A549 (cell line): ENCODE measurements around the gene HUNK.

Experiments used
- CEBPB ChIP-seq, 2 experiments: fragments of >200 bp in 1 of 2; sonication (Bioruptor Twin) in 1 of 2; formaldehyde crosslinking in 1 of 2; IDR thresholded peaks; 2 replicates each; pipeline ENCODE4 v1.6.1; 2012 to 2016
- CTCF ChIP-seq: fragments of >200 bp; sonication (Bioruptor Twin); formaldehyde crosslinking; IDR thresholded peaks from 3 replicates; pipeline ENCODE4 v1.5.1; 2016
- EP300 ChIP-seq, 2 experiments: fragments of >200 bp; sonication (Bioruptor Twin); formaldehyde crosslinking; IDR thresholded peaks; 2 replicates in 1 of 2; 3 replicates in 1 of 2; pipeline ENCODE4 v1.6.1; 2016 to 2017
- MAX ChIP-seq: IDR thresholded peaks from 2 replicates; pipeline ENCODE4 v1.6.1; 2012
- POLR2A ChIP-seq: IDR thresholded peaks from 2 replicates; pipeline ENCODE4 v1.6.1; 2012; ENCODE audit warnings: mild to moderate bottlenecking, low read length
- RAD21 ChIP-seq, 2 experiments: fragments of >200 bp in 1 of 2; sonication (Bioruptor Twin) in 1 of 2; formaldehyde crosslinking in 1 of 2; IDR thresholded peaks in 1 of 2; conservative IDR thresholded peaks in 1 of 2; 2 replicates in 1 of 2; 3 replicates in 1 of 2; pipeline ENCODE4 v1.6.1; 2012 to 2018; ENCODE audit warnings: inconsistent platforms in 1 of 2
- RCOR1 ChIP-seq: fragments of 150-350 bp; IDR thresholded peaks from 2 replicates; pipeline ENCODE4 v1.6.1; 2014; ENCODE audit warnings: antibody characterized with exemption, low read length, low read depth
- REST ChIP-seq: fragments of 200-600 bp; sonication (generic); IDR thresholded peaks from 2 replicates; pipeline ENCODE4 v1.6.1; 2016; ENCODE audit warnings: antibody characterized with exemption, mild to moderate bottlenecking, moderate library complexity
- RFX5 ChIP-seq: fragments of 450-650 bp; IDR thresholded peaks from 2 replicates; pipeline ENCODE4 v1.7.1; 2014; ENCODE audit warnings: antibody characterized with exemption, mild to moderate bottlenecking, moderate library complexity
- USF2 ChIP-seq: fragments of 450-650 bp; IDR thresholded peaks from 2 replicates; pipeline ENCODE4 v1.6.1; 2014; ENCODE audit warnings: antibody characterized with exemption
- ZFP36 ChIP-seq: fragments of 450-650 bp; IDR thresholded peaks from 2 replicates; pipeline ENCODE4 v1.6.1; 2014; ENCODE audit warnings: borderline replicate concordance; ENCODE audit not compliant: partially characterized antibody

GRCh38 chr21:32004291-32004690 is 131.5 kb downstream of the HUNK start:
- no peak for TF ChIP-seq CTCF
- no peak for TF ChIP-seq EP300 (IDR thresholded peaks at IDR 0.05)
- no peak for TF ChIP-seq RCOR1
- TF ChIP-seq MAX = no peak
- no peak for TF ChIP-seq CEBPB (IDR thresholded peaks at IDR 0.05)
- TF ChIP-seq USF2 = no peak
- TF ChIP-seq RFX5 = no peak
- no peak for TF ChIP-seq POLR2A
- no peak for TF ChIP-seq RAD21 (conservative IDR thresholded peaks at IDR 0.05 in 1 of 2, IDR thresholded peaks at IDR 0.05 in 1 of 2)
- no peak for TF ChIP-seq ZFP36
- TF ChIP-seq REST = no peak
